ENCODE results near the gene RUFY4.
A peak's percentile ranks its signal among the peaks of the same experiment; 100 is the strongest.

Gene RUFY4

GRCh38 chr2:218068721-218069334 lies at the start of gene RUFY4:
TSS of gene RUFY4 (plus strand) at chr2:218069253. CDS start at chr2:218070606, 1,353 bp downstream.
- peak; percentile 35 for DNase-seq

- DNase-seq = no peak
Measured at GRCh38 chr2:218019411-218020060, 49.5 kb upstream of the RUFY4 start.

- DNase-seq = no peak
Measured at GRCh38 chr2:218020281-218020680, 48.8 kb upstream of the RUFY4 start.

- DNase-seq = no peak
Measured at GRCh38 chr2:218020966-218021535, 48.0 kb upstream of the RUFY4 start.

- DNase-seq = no peak
Measured at GRCh38 chr2:218021536-218022071, 47.4 kb upstream of the RUFY4 start.

- no peak for DNase-seq
Measured at GRCh38 chr2:218022131-218022850, 46.8 kb upstream of the RUFY4 start.

GRCh38 chr2:218022851-218023530 lies 46.1 kb upstream of the RUFY4 start:
- DNase-seq = no peak

- DNase-seq = no peak
Measured at GRCh38 chr2:218023636-218024035, 45.4 kb upstream of the RUFY4 start.

GRCh38 chr2:218024336-218024735 lies 44.7 kb upstream of the RUFY4 start:
- no peak for DNase-seq

GRCh38 chr2:218024871-218025270 lies 44.2 kb upstream of the RUFY4 start:
- DNase-seq = no peak

- no peak for DNase-seq
Measured at GRCh38 chr2:218026244-218026643, 42.8 kb upstream of the RUFY4 start.

GRCh38 chr2:218026676-218027425 lies 42.2 kb upstream of the RUFY4 start:
- no peak for DNase-seq

GRCh38 chr2:218027426-218028188 lies 41.4 kb upstream of the RUFY4 start:
- no peak for DNase-seq

- DNase-seq = no peak
Measured at GRCh38 chr2:218028189-218028495, 40.9 kb upstream of the RUFY4 start.

GRCh38 chr2:218028562-218029348 lies 40.3 kb upstream of the RUFY4 start:
- DNase-seq = no peak

- DNase-seq = no peak
Measured at GRCh38 chr2:218029366-218030360, 39.4 kb upstream of the RUFY4 start.

GRCh38 chr2:218030409-218031195 lies 38.5 kb upstream of the RUFY4 start:
- no peak for DNase-seq

- no peak for DNase-seq
Measured at GRCh38 chr2:218031261-218031660, 37.8 kb upstream of the RUFY4 start.

Measured in NCI-H146 (cell line).